HG03039 (cell line): Measurements from ENCODE around the gene B4GALT3.

ENCODE experiments used
- ATAC-seq: cut with Tn5 transposase; IDR thresholded peaks from one replicate; pipeline ENCODE4 v1.9.1; 2021; ENCODE audit warnings: mild to moderate bottlenecking, moderate library complexity; ENCODE audit not compliant: unreplicated experiment

Gene B4GALT3

DNA sequence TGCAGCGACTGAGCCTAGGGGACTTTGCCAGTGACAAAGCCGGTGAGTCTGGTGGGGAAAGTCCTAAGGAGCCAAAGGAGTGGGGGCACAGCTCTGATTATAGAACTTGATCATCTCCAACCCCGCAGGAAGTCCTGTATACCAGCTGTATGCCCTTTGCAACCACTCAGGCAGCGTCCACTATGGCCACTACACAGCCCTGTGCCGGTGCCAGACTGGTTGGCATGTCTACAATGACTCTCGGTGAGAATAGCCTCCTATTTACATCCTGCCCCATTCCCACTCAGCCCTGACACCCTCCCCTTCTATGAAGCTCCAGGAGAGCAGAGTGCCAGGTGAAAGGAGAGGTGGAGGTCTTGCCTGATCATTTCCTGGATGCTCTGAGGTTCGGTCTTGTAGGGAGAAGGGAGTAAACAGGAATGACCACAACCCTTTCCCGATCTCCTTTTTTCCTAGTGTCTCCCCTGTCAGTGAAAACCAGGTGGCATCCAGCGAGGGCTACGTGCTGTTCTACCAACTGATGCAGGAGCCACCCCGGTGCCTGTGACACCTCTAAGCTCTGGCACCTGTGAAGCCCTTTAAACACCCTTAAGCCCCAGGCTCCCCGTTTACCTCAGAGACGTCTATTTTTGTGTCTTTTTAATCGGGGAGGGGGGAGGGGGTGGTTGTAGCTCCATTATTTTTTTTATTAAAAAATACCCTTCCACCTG is 12.3 kb downstream of the B4GALT3 start:
- no peak for ATAC-seq

DNA sequence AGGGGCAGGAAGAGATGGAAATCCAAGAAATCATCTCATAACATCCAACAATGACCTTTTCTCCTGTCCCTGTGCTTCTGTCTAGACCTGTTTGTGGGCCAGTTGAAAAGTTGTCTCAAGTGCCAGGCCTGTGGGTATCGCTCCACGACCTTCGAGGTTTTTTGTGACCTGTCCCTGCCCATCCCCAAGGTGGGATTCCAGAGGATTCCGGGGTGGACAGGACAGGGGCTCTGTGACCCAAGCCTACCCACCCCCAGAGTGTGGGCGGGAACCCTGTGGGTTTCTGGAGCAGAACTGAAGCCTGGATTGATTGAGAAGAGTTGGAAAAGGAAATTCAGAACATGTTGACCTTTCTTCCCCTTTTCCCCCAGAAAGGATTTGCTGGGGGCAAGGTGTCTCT is 13.5 kb downstream of the B4GALT3 start:
- ATAC-seq: no peak

DNA sequence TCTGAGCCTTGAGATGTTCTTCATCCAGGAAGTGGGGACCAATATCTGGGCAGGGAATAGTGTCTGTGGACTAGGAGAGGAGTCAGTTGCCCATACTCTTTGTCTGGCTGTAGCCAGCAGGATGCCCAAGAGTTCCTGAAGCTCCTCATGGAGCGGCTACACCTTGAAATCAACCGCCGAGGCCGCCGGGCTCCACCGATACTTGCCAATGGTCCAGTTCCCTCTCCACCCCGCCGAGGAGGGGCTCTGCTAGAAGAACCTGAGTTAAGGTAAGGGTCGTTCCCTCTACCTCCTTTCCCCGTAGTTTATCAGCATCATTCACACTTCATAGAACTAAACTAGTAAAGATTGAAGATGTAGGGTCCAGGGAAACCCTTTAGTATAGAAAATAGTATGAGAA is 14.5 kb downstream of the B4GALT3 start:
- no peak for ATAC-seq

DNA sequence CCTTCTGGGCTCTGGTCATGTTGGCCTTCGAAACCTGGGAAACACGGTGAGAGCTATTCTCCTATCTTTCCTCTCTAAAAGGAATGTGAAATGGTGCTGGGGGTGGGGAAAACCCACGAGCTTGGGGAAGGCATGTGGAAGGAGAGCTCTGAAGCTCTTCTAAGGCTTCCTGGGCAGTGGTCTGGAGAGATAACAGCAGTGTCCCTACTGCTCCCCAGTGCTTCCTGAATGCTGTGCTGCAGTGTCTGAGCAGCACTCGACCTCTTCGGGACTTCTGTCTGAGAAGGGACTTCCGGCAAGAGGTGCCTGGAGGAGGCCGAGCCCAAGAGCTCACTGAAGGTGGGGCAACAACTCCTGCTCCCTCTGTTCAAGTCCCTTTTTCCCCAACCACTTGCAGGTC is 15.3 kb downstream of the B4GALT3 start:
- ATAC-seq: no peak

DNA sequence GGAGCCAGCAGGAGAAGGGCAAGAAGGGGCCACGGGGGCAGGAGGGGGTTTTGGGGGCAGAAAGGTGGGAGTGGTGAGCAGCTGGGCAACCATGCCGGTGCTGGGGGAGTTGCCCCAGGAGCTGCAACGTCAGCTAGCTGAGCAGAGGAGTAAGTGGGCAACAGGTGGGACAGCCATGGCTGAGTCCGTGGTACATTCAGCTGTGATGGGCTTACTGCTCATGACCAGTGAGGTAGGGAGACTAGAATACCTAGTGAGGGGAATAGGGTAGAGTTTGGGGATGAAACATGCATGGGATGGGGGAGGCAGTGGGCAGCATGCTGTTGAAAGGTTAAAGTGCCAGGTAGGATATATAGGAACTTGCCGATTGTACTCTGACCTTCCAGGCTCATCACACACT is 15.7 kb downstream of the B4GALT3 start:
- no peak for ATAC-seq

DNA sequence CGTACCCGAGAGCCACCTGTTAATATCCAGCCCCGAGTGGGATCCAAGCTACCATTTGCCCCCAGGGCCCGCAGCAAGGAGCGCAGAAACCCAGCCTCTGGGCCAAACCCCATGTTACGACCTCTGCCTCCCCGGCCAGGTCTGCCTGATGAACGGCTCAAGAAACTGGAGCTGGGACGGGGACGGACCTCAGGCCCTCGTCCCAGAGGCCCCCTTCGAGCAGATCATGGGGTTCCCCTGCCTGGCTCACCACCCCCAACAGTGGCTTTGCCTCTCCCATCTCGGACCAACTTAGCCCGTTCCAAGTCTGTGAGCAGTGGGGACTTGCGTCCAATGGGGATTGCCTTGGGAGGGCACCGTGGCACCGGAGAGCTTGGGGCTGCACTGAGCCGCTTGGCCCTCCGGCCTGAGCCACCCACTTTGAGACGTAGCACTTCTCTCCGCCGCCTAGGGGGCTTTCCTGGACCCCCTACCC is 16.6 kb downstream of the B4GALT3 start:
- ATAC-seq: no peak

DNA sequence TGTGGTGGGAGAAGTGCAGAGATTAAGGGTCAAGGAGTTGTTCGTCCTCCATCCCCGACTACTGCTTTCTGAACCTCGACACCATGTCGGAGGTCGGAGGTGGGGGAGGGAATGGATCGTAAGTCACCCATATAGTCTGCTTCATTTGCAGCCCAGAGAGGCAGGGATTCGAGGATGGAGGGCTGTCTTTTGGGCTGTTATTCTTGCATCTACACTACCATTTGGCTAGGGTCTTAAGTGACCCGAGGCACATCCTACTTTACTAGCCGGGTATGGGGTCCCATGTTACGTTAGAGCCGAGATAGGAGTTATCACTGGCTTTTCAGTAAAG is 17.4 kb downstream of the B4GALT3 start:
- ATAC-seq: peak; percentile 12

DNA sequence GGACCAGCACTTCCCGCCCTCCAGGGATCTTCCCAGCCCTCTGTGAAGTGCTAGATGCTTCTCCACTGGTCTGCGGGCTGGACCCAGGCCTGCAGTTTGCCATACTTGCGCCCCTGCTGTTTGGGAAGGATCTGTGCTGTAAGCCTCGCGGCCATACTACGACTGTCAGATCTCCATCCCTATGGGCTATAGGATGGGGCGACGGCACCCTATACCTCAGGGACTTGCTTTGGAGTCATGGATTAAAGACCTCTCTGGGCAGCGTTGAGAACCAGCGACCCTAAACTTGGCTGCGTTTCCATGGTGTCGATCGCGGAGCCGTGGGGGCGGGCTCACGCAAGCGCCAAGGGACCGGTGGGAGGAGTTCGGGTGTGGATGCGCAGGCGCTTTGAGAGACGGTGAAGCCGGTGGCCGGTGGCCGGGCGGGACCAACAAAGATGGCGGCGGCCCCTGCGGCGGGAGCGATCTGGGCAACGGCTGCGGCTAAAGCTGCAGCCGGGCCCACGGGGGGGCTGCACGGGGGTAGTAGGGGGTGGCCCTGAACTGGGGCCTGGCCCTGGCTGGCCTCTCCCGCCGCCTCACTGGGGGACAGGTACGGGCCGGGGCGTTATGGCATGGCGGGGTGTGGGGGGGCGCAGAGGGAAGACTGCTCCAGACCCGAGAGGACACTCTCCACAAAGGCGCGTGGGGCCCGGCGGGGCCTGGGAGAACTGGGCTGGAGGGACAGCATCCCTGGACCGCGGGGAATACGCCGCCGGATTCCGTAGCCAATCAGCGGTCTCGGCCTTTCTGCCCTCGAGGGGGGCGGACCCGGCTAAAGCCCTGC is 18.0 kb downstream of the B4GALT3 start, which contains the start of gene USP21:
USP21 (plus strand) TSS at position 414 of the 826 bp plus-strand sequence. CDS start 1,141 bp downstream, outside the sequence.
- peak; percentile 78 for ATAC-seq

DNA sequence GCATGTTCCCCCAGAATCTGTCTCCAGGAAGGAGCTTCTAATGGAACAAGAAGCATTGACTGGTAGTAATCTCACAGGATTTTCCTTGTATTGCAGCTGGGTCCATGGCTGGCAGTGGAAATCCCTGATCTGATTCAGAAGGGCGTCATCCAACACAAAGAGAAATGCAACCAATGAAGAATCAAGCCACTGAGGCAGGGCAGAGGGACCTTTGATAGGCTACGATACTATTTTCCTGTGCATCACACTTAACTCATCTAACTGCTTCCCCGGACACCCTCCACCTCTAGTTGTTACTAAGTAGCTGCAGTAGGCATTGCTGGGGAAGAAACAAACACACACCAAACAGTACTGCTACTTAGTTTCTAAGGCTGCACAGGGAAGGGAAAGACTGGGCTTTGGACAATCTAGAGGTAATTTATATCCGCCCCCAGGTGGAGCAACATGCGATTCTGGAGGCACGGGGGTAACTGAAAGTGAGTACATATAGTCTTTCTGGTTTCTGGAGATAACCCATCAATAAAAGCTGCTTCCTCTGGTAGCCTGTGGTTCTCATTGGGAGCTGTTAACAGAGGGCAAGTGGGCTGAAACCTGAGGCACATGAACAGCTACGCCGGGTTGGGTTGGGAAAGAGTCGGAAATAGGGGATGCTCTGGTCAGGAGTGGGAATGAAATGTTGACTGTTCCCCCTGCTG is 18.8 kb downstream of the B4GALT3 start:
- no peak for ATAC-seq

DNA sequence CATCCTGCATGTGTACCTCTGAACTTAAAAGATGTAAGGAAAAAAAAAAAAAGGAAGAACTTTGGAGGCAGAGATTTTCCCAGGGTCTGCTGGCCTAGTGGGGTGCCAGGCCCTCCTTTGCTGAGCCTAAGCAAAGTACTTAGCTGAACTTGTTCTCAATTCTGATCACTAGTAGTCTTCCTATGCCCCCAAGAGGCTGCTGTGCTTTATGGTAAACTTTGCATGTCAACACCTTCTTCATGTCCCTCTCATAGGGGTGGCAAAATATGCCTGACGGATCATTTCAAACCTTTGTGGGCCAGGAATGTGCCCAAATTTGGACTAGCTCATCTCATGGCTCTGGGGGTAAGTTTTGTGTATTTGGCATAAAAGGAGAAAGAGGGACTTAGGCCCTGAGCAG is 19.4 kb downstream of the B4GALT3 start:
- ATAC-seq: no peak

DNA sequence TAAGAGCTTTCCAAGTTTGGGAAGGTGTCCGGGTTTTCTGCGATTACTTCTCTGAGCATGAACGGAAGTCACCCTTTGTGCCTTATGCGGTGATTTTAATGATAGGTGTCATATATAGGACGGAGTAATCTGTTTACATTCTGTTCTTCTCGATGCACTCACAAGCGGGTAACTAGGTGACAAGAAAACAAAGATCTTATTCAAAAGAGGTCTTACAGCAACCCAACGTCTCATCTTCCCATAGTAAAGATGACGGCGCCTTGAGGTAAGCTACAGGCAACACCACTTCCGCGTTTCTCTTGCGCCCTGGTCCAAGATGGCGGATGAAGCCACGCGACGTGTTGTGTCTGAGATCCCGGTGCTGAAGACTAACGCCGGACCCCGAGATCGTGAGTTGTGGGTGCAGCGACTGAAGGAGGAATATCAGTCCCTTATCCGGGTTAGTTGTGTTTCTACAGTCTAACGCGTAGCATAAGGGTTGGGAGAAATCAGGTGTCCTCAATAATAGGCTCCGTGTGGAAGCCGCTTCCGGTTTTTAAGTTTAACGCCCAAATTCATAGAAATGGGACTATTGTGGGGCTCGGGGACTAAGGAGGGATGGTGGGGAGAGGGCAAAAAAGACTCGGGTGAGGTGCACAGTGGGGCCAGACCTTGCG is 23.5 kb downstream of the B4GALT3 start, which contains the start of gene UFC1:
UFC1 (plus strand) TSS at position 297 of the 656 bp plus-strand sequence; CDS start at position 317, 20 bp downstream.
- peak; percentile 69 for ATAC-seq

DNA sequence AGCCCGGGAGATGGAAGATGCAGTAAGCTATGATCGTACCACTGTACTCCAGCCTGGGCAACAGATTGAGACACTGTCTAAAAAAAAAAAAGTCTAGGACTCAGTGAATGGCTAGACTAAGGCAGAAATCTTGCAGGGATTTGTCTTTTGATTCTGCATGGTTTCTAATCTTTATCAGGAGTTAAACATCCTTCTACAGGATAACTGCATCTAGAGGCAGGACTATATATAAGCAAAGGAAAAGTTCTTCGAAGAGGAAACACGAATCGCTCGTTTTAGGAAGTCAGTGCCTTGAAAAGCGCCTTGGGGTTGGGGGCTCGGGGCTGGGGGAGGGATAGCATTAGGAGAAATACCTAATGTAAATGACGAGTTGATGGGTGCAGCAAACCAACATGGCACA is 24.1 kb downstream of the B4GALT3 start:
- ATAC-seq: no peak

DNA sequence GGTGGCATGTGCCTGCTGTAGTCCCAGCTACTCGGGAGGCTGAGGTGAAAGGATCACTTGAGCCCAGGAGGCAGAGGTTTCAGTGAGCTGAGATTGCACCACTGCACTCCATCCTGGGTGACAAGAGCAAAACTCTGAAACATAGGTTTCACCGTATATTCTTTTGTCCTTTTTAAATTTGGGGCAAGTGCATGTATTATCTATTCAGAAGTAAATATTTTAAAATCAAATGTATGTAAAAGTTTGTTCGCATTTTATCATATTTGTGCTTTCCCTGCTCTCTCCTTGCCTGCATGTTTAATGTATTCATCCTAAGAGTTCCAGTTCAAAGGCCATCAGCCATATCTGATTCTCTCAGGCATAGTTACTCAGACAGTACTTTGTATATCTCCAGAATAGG is 31.5 kb downstream of the B4GALT3 start:
- ATAC-seq: no peak

DNA sequence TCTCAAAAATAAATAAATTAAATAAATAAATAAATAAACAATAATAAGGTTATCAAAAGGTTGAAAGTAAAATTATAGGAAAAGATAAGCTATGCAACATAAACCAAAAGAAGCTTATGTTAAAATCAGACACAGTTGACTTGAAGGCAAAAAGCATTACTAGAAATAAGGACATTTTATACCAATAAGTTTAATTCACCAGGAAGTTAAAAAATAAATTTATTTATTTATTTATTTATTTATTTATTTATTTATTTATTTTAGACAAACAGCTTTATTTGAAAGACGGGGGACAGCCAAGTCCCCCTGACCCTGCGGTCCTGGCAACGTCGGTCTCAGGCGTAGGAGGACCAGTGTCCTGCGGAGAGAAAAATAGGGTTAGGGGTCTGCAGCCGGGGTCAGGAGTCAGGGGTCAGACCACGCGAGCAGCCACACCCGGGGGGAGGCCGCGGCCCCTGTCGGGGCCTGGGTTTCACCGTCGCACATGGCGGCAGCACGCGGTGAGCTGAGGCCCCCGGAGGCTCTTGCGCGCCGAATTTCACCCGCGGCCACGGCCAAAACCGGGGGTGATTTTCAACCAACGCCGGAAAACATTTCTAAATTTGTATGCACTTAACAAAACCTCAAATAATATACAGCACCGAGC is 36.4 kb downstream of the B4GALT3 start:
- ATAC-seq: no peak

DNA sequence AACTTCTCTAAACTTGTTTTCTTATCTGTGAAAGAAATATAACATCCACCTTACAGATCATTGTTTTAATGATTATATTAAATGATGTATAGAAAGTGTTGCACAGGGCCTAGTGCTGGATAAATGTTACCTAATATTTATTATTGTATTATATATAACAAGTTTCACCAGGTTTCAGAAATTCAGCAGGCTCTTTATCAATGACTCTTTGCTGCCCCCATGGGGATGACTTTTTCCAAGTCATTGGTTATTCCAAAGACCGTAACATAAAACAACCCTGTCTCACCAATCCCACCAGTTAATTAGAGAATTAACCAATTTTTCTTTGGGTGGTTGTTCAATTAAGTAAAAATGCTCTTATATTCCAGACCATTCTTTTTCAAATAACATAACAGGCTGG is 37.5 kb downstream of the B4GALT3 start:
- ATAC-seq: no peak

DNA sequence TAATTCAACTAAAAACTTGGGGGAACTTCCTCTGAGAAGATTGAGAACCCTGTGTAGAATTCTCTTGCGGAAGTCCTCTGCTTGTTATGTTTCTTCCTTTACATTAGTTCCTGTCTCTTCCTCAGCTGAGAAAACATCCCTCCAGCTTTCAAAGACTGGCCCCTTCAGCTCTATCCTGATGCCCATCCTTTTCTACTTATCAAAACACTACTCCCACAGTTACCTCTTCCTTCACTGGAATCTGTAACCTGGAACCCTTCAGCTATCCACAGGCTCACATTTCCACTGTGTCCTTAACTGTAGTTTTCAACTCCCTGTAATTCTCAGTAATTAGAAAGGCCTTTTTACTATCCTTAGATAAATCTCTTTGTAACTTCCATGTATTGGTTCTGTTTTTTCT is 38.9 kb downstream of the B4GALT3 start:
- no peak for ATAC-seq

DNA sequence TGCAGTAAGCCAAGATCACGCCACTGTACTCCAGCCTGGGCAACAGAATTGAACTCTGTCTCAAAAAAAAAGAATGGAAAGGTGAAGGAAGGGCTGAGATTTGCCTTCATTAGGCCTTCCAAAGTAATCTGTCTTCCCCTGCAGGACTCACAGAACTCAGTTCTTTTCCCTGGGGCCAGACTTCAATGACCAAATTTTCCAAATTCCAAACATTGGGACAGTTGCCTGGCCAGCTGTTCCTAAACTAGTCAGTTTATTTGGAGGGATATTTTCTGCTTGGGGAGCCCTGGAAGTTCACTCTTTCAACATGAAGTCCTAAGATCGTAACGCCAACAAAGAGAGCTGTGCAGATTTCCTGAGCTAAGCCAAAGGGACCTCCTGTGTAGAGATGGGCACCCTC is 39.4 kb downstream of the B4GALT3 start:
- ATAC-seq: no peak

DNA sequence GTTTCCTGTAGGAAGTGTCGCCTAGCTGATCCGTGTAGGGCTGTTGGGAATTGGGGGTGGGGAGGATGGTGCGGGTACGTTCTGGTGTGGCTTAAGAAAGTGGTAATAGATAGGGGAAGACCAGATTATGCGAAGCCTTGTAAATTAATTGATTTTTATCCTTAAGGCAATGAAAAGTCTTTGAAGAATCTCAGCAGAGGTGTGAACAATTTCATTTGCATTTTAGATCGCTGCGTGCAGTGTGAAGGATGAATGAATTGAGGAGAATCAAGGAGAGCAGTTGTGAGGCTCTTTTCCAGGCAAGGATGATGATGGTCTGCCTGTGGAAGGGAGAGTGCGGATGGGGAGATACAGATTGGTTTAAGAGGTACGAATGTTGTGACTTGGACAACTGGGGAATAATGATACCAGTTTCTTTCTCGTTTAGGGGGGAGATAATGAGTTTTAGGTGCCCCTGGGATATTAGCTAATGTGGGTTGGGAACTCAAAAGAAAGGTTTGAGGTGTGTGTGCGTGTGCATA is 44.0 kb downstream of the B4GALT3 start:
- no peak for ATAC-seq

DNA sequence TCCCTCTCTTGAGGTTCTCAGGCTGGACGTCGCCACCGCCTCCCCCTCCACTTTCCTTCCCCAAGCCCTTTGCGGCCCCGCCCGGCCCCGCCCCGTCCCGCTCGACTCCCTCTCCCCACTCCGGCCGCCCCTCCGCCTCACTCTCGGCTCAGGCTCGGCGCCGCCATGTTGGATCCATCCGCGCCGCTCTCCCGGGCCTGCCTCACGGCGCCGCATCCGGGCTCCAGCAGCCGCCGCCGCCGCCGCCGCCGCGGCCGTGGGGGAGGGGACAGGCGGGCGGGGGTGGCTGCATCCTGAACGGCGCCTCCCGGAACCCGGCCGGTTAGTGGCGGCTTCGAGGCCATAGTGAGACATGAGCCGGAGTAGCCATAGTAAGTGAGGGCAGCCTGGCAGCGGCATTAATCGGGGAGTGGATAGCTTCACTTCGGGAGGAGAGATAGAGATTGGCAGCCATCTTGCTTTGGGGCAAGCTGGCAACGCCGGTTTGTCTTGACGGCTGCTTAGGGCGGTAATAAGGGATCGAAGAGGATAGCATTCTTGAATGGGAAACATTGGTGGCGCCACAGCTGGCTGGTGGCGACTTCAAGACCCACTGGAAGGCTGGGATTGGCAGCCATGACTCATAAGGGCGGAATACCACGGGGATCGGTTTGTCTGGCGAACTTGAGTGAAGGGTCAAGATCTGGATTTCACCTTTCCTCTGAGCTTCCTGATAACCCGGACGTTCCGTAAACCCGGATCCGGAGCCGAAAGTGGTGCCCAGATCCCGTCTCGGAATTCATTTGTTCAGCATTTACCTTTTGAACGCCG is 44.7 kb downstream of the B4GALT3 start, which contains the start of gene DEDD:
DEDD (minus strand) TSS at position 258 of the 810 bp plus-strand sequence. CDS start 8,205 bp downstream, outside the sequence.
- ATAC-seq: peak; percentile 89
